K562 (cell line): ENCODE measurements around the gene CACNA2D4. TPM values are rescaled to one million over a fixed set of nuclear protein-coding genes. Genes with fewer than 3 reads are reported as not detected.

ENCODE experiments used
- ATAC-seq: fragments of 200-7000 bp; cut with Tn5 transposase; 3 replicates; pipeline ENCODE4 v1.9.1; 2020; ENCODE audit warnings: moderate library complexity
- BruUV-seq: library from RNA; stranded (reverse); fragments of 400-500 nt; replicated peaks from 2 replicates; lab custom pipeline; 2021; lab: Mats Ljungman, UMichigan
- CTCF ChIA-PET: fragments of 300-600 bp; formaldehyde crosslinking; extraction: SDS; loops from one replicate; lab custom pipeline; 2021; ENCODE audit warnings: low intra/inter-chr PET ratio; lab: Yijun Ruan, JAX
- POLR2A ChIA-PET: fragments of 300-600, 350-650 bp; sonication (Branson Sonifier 250); formaldehyde crosslinking; extraction: SDS; loops from one replicate; lab custom pipeline; 2021; ENCODE audit warnings: antibody characterized with exemption, inconsistent platforms; lab: Yijun Ruan, JAX
- DNase-seq, 4 experiments: peaks; one replicate each; pipeline versions ENCODE4 v3.0.0 to v3.0.0-alpha.2; 2011 to 2018; ENCODE audit warnings: low spot score in 3 of 4, mixed read lengths in 3 of 4; ENCODE audit errors: extremely low read depth in 1 of 4
- FAIRE-seq: peaks from 2 replicates; lab custom pipeline; 2011; peaks lifted over from hg19 to GRCh38; lab: Jason Lieb, UNC
- H2AFZ ChIP-seq: 2 replicates; pipeline ENCODE4 v1.6.0; 2011; ENCODE audit warnings: low read depth, low read length, control low read depth, inconsistent platforms
- H3K27ac ChIP-seq: fragments of 200-600 bp; 3 replicates; pipeline ENCODE4 v1.8.0; 2011; ENCODE audit warnings: low read depth, mild to moderate bottlenecking, control low read depth, inconsistent platforms, low read length, moderate library complexity, mixed read lengths; ENCODE audit errors: extremely low read depth
- H3K27me3 ChIP-seq, 2 experiments: fragments of 300-600 bp in 1 of 2; 2 replicates in 1 of 2; 3 replicates in 1 of 2; pipeline versions ENCODE4 v1.6.0 to v1.8.0; 2011; ENCODE audit warnings: inconsistent platforms in 2 of 2, low read length in 2 of 2, mild to moderate bottlenecking in 1 of 2, mixed read lengths in 1 of 2, moderate library complexity in 1 of 2; ENCODE audit not compliant: control insufficient read depth in 2 of 2, insufficient read depth in 2 of 2
- H3K36me3 ChIP-seq: fragments of 300-600 bp; 3 replicates; pipeline ENCODE4 v1.8.0; 2011; ENCODE audit warnings: mild to moderate bottlenecking, low read length, inconsistent platforms; ENCODE audit not compliant: control insufficient read depth, insufficient read depth
- H3K4me1 ChIP-seq, 2 experiments: fragments of 200-600 bp in 1 of 2; replicated peaks in 1 of 2; 2 replicates in 1 of 2; 3 replicates in 1 of 2; pipeline versions ENCODE4 v1.5.1 to v1.8.0; 2011; ENCODE audit warnings: inconsistent platforms in 2 of 2, low read length in 2 of 2, mild to moderate bottlenecking in 1 of 2, mixed read lengths in 1 of 2, moderate library complexity in 1 of 2; ENCODE audit not compliant: control insufficient read depth in 2 of 2, insufficient read depth in 2 of 2
- H3K4me2 ChIP-seq: 2 replicates; pipeline ENCODE4 v1.6.1; 2011; ENCODE audit warnings: low read length, control low read depth, inconsistent platforms, mixed read lengths; ENCODE audit not compliant: insufficient read depth
- H3K4me3 ChIP-seq: fragments of 200-600 bp; sonication (generic), shearing (Covaris generic); 2 replicates; pipeline ENCODE4 v1.5.1; 2016; ENCODE audit warnings: control low read depth, inconsistent platforms
- H3K79me2 ChIP-seq: fragments of 200-600 bp; 3 replicates; pipeline ENCODE4 v1.8.0; 2011; ENCODE audit warnings: low read length, inconsistent platforms; ENCODE audit not compliant: control insufficient read depth, insufficient read depth
- H3K9ac ChIP-seq, 2 experiments: 2 replicates each; pipeline versions ENCODE4 v1.6.0 to v1.6.1; 2011; ENCODE audit warnings: low read depth in 2 of 2, low read length in 2 of 2, control low read depth in 1 of 2, inconsistent platforms in 1 of 2, mild to moderate bottlenecking in 1 of 2, mixed read lengths in 1 of 2; ENCODE audit not compliant: insufficient read depth in 1 of 2
- H3K9me1 ChIP-seq: one replicate; pipeline ENCODE4 v1.6.0; 2011; ENCODE audit warnings: inconsistent platforms, mild to moderate bottlenecking, low read length, moderate library complexity; ENCODE audit not compliant: control insufficient read depth, insufficient read depth
- H3K9me3 ChIP-seq: replicated peaks from 2 replicates; pipeline ENCODE4 v1.5.1; 2011; ENCODE audit warnings: low read depth, low read length, inconsistent platforms; ENCODE audit not compliant: control insufficient read depth, insufficient read depth
- H4K20me1 ChIP-seq: replicated peaks from 2 replicates; pipeline ENCODE4 v1.6.1; 2011; ENCODE audit warnings: low read length, inconsistent platforms, mixed read lengths; ENCODE audit not compliant: control insufficient read depth, insufficient read depth
- LCOR ChIP-seq: sonication (generic); formaldehyde crosslinking; IDR thresholded peaks from 2 replicates; pipeline ENCODE4 v1.8.0; 2022; ENCODE audit warnings: mild to moderate bottlenecking, missing genetic modification reagents
- RNF2 ChIP-seq: sonication (generic); IDR thresholded peaks from 2 replicates; pipeline ENCODE4 v1.6.1; 2016
- TAF7 ChIP-seq: fragments of 450-650 bp; IDR thresholded peaks from 2 replicates; pipeline ENCODE4 v1.6.1; 2016; ENCODE audit warnings: missing genetic modification characterization, missing compliant biosample characterization
- ZBTB33 ChIP-seq: sonication (generic); formaldehyde crosslinking; IDR thresholded peaks from 2 replicates; pipeline ENCODE4 v1.8.1; 2023; ENCODE audit warnings: mild to moderate bottlenecking, missing genetic modification reagents
- ZBTB7A ChIP-seq: IDR thresholded peaks from 2 replicates; pipeline ENCODE4 v1.6.1; 2011; ENCODE audit warnings: low read depth, mild to moderate bottlenecking, low read length, moderate library complexity, borderline replicate concordance; ENCODE audit not compliant: control insufficient read depth
- ZNF324 ChIP-seq: fragments of 250-450 bp; sonication (Bioruptor Pico); IDR thresholded peaks from 2 replicates; pipeline ENCODE4 v1.4.0; 2020; ENCODE audit warnings: mild to moderate bottlenecking
- ZNF507 ChIP-seq: conservative IDR thresholded peaks from 2 replicates; pipeline ENCODE4 v1.6.1; 2017; ENCODE audit warnings: missing genetic modification characterization, missing compliant biosample characterization
- WGBS: fragments of 100-300 bp; shearing (Covaris generic); methylation state at CpG from one replicate; pipeline ENCODE4 v1.1.6; 2016; ENCODE audit warnings: low coverage, mixed read lengths; ENCODE audit not compliant: insufficient coverage; ENCODE audit errors: missing lambda C conversion rate; 5-methylcytosine and 5-hydroxymethylcytosine counted together
- in situ Hi-C: fragments of 300-500 bp; cut with MboI; formaldehyde crosslinking; loops from 4 replicates; pipeline ENCODE4 v1.15.0; 2018; ENCODE audit warnings: inconsistent platforms, mixed read lengths
- intact Hi-C: fragments of 100-400 bp; cut with micrococcal nuclease; formaldehyde crosslinking; loops from 2 replicates; pipeline ENCODE4 v1.14.2; 2022
- polyA plus RNA-seq, 8 experiments: library from polyadenylated mRNA; depleted of rRNA in 4 of 8; stranded (reverse) in 5 of 8; unstranded in 3 of 8; fragments of >200 nt; fragmentation: Nextera tagmentation in 2 of 8; fragmentation: Illumina TruSeq in 1 of 8; extraction: Ambion mirVana in 2 of 8; extraction: Trizol in 1 of 8; gene quantifications; 2 replicates each; pipeline versions ENCODE4 v1.2.1 to v1.2.3, GENCODE V29; 2011 to 2014; ENCODE audit warnings: inconsistent platforms in 1 of 8, missing spikeins in 1 of 8
- total RNA-seq, 7 experiments: library from RNA; depleted of rRNA in 6 of 7; stranded (reverse); fragments of >200 nt in 6 of 7; fragmentation: Illumina TruSeq in 2 of 7; extraction: Trizol in 2 of 7; gene quantifications; 2 replicates each; pipeline versions ENCODE4 v1.2.1 to v1.2.3, GENCODE V29; 2011 to 2021; ENCODE audit warnings: low replicate concordance in 1 of 7
- TF ChIP-seq, protein P1 (sequence below): sonication (generic); IDR thresholded peaks from 2 replicates; pipeline ENCODE4 v1.6.1; 2016
- TF ChIP-seq, protein P2 (sequence below): fragments of 200-800 bp; sonication (Bioruptor generic); IDR thresholded peaks from 2 replicates; pipeline ENCODE4 v1.6.1; 2016; ENCODE audit warnings: missing genetic modification characterization, missing compliant biosample characterization
- TF ChIP-seq, protein P3 (sequence below): fragments of 200-800 bp; sonication (Bioruptor generic); IDR thresholded peaks from 2 replicates; pipeline ENCODE4 v1.6.1; 2017; ENCODE audit warnings: missing genetic modification characterization, missing compliant biosample characterization

The CACNA2D4 gene
- total and polyA plus RNA-seq, 9 of the 15 experiments (the other 6 are each of a cell fraction or from before 2014, with no cell fraction given): 0.04 to 0.69 (median 0.40) TPM; not detected in 3

GRCh38 chr12:1844661-1845409 is 73.6 kb downstream of the CACNA2D4 start (continued):
- TF ChIP-seq, protein P1, sequence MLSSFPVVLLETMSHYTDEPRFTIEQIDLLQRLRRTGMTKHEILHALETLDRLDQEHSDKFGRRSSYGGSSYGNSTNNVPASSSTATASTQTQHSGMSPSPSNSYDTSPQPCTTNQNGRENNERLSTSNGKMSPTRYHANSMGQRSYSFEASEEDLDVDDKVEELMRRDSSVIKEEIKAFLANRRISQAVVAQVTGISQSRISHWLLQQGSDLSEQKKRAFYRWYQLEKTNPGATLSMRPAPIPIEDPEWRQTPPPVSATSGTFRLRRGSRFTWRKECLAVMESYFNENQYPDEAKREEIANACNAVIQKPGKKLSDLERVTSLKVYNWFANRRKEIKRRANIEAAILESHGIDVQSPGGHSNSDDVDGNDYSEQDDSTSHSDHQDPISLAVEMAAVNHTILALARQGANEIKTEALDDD: no peak
- TF ChIP-seq TAF7 (tag): no peak

GRCh38 chr12:1844223-1844622 is 74.2 kb downstream of the CACNA2D4 start:
- H3K9me1 ChIP-seq: no peaks in the 10 kb centered on the region
- no peak overlapping the region for H3K27ac ChIP-seq
- no peaks in the 10 kb centered on the region for H3K9me3 ChIP-seq
- H3K4me1 ChIP-seq: peaks cover 0 to 7% of the 10 kb centered on the region in 2 experiments; a peak in 2 of 5 replicates
- POLR2A ChIA-PET: no interaction called here
- intact Hi-C loops (no loop called here), in situ Hi-C loops (no loop called here)
- FAIRE-seq (no peak), DNase-seq (no peak), ATAC-seq (no peak)
- H3K27me3 ChIP-seq: peaks cover 30 to 59% of the 10 kb centered on the region in 2 experiments; a peak in 4 of 5 replicates
- no peaks in the 10 kb centered on the region for H3K79me2 ChIP-seq
- CTCF ChIA-PET: no interaction called here
- no peaks in the 10 kb centered on the region for H4K20me1 ChIP-seq
- no peak overlapping the region for H3K4me3 ChIP-seq
- BruUV-seq: no TSS peak
- WGBS: 2% methylated on average over 10 of the region's 10 CpGs
- H2AFZ ChIP-seq: no peak overlapping the region
- H3K4me2 ChIP-seq: no peak overlapping the region
- H3K36me3 ChIP-seq: no peaks in the 10 kb centered on the region
- H3K9ac ChIP-seq: no peak overlapping the region
- TF ChIP-seq, protein P2, sequence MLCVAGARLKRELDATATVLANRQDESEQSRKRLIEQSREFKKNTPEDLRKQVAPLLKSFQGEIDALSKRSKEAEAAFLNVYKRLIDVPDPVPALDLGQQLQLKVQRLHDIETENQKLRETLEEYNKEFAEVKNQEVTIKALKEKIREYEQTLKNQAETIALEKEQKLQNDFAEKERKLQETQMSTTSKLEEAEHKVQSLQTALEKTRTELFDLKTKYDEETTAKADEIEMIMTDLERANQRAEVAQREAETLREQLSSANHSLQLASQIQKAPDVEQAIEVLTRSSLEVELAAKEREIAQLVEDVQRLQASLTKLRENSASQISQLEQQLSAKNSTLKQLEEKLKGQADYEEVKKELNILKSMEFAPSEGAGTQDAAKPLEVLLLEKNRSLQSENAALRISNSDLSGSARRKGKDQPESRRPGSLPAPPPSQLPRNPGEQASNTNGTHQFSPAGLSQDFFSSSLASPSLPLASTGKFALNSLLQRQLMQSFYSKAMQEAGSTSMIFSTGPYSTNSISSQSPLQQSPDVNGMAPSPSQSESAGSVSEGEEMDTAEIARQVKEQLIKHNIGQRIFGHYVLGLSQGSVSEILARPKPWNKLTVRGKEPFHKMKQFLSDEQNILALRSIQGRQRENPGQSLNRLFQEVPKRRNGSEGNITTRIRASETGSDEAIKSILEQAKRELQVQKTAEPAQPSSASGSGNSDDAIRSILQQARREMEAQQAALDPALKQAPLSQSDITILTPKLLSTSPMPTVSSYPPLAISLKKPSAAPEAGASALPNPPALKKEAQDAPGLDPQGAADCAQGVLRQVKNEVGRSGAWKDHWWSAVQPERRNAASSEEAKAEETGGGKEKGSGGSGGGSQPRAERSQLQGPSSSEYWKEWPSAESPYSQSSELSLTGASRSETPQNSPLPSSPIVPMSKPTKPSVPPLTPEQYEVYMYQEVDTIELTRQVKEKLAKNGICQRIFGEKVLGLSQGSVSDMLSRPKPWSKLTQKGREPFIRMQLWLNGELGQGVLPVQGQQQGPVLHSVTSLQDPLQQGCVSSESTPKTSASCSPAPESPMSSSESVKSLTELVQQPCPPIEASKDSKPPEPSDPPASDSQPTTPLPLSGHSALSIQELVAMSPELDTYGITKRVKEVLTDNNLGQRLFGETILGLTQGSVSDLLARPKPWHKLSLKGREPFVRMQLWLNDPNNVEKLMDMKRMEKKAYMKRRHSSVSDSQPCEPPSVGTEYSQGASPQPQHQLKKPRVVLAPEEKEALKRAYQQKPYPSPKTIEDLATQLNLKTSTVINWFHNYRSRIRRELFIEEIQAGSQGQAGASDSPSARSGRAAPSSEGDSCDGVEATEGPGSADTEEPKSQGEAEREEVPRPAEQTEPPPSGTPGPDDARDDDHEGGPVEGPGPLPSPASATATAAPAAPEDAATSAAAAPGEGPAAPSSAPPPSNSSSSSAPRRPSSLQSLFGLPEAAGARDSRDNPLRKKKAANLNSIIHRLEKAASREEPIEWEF: no peak
- TF ChIP-seq ZNF507 (tag) (no peak), RNF2 (no peak), ZBTB7A (no peak), LCOR (CRISPR knock-in tag) (no peak), ZNF324 (CRISPR knock-in tag) (no peak), ZBTB33 (no peak)
- TF ChIP-seq, protein P3, sequence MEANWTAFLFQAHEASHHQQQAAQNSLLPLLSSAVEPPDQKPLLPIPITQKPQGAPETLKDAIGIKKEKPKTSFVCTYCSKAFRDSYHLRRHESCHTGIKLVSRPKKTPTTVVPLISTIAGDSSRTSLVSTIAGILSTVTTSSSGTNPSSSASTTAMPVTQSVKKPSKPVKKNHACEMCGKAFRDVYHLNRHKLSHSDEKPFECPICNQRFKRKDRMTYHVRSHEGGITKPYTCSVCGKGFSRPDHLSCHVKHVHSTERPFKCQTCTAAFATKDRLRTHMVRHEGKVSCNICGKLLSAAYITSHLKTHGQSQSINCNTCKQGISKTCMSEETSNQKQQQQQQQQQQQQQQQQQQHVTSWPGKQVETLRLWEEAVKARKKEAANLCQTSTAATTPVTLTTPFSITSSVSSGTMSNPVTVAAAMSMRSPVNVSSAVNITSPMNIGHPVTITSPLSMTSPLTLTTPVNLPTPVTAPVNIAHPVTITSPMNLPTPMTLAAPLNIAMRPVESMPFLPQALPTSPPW (CRISPR knock-in tag): no peak
